OCI-LY1 (cell line): ENCODE measurements around the gene GJA5.

Experiments
- H2AFZ ChIP-seq: fragments of 200-600 bp; sonication (generic), shearing (Covaris generic); 2 replicates; pipeline ENCODE4 v1.6.0; 2014; ENCODE audit warnings: antibody characterized with exemption, mild to moderate bottlenecking, low read length
- H3F3A ChIP-seq: fragments of 200-600 bp; sonication (generic), shearing (Covaris generic); 2 replicates; pipeline ENCODE4 v1.6.0; 2014; ENCODE audit warnings: mild to moderate bottlenecking, antibody characterized with exemption, low read length, moderate library complexity; ENCODE audit not compliant: insufficient read depth
- H3K27ac ChIP-seq: fragments of 200-600 bp; sonication (generic); 2 replicates; pipeline ENCODE4 v1.5.1; 2014; ENCODE audit warnings: low read length, mixed run types, mild to moderate bottlenecking, low read depth; ENCODE audit not compliant: poor library complexity, severe bottlenecking
- H3K27me3 ChIP-seq: fragments of 200-600 bp; sonication (generic); 2 replicates; pipeline ENCODE4 v1.6.0; 2014; ENCODE audit warnings: antibody characterized with exemption, mild to moderate bottlenecking, low read length, moderate library complexity; ENCODE audit not compliant: insufficient read depth
- H3K36me3 ChIP-seq: fragments of 200-600 bp; sonication (generic); 2 replicates; pipeline ENCODE4 v1.6.1; 2014; ENCODE audit warnings: mild to moderate bottlenecking, antibody characterized with exemption, low read length, moderate library complexity, mixed read lengths; ENCODE audit not compliant: insufficient read depth
- H3K4me1 ChIP-seq: fragments of 200-600 bp; sonication (generic); 2 replicates; pipeline ENCODE4 v1.5.1; 2014; ENCODE audit warnings: mild to moderate bottlenecking, low read length, moderate library complexity; ENCODE audit not compliant: insufficient read depth, severe bottlenecking
- H3K4me2 ChIP-seq: fragments of 200-600 bp; sonication (generic), shearing (Covaris generic); 2 replicates; pipeline ENCODE4 v1.6.1; 2014; ENCODE audit warnings: low read length
- H3K4me3 ChIP-seq: fragments of 200-600 bp; sonication (generic); 2 replicates; pipeline ENCODE4 v1.5.1; 2014; ENCODE audit warnings: low read length, low read depth, mild to moderate bottlenecking, mixed read lengths; ENCODE audit not compliant: poor library complexity, severe bottlenecking
- H3K79me2 ChIP-seq: fragments of 200-600 bp; shearing (Covaris generic); 2 replicates; pipeline ENCODE4 v1.6.1; 2016; ENCODE audit warnings: mixed run types, low read length, mixed read lengths; ENCODE audit not compliant: insufficient read depth
- H3K9ac ChIP-seq: fragments of 200-600 bp; sonication (generic), shearing (Covaris generic); 2 replicates; pipeline ENCODE4 v1.6.1; 2014; ENCODE audit warnings: mild to moderate bottlenecking, low read length, mixed read lengths
- H3K9me2 ChIP-seq: fragments of 200-600 bp; sonication (generic), shearing (Covaris generic); 2 replicates; pipeline ENCODE4 v1.6.1; 2014; ENCODE audit warnings: low read depth, mild to moderate bottlenecking, low read length, mixed read lengths
- H3K9me3 ChIP-seq: fragments of 200-600 bp; shearing (Covaris generic); 2 replicates; pipeline ENCODE4 v1.6.1; 2014; ENCODE audit warnings: low read length, mixed read lengths
- H4K20me1 ChIP-seq: fragments of 200-600 bp; sonication (generic), shearing (Covaris generic); 2 replicates; pipeline ENCODE4 v1.6.0; 2016; ENCODE audit warnings: mild to moderate bottlenecking, low read length; ENCODE audit not compliant: insufficient read depth
- EZH2 ChIP-seq: fragments of 200-600 bp; sonication (generic), shearing (Covaris generic); IDR thresholded peaks from 2 replicates; pipeline ENCODE4 v1.8.0; 2017; ENCODE audit warnings: borderline replicate concordance, mixed run types, mild to moderate bottlenecking, antibody characterized with exemption, low read length, moderate library complexity, mixed read lengths
- TF ChIP-seq, protein P1 (sequence below): fragments of 200-600 bp; sonication (generic), shearing (Covaris generic); IDR thresholded peaks from 2 replicates; pipeline ENCODE4 v1.5.1; 2017; ENCODE audit warnings: mild to moderate bottlenecking, antibody characterized with exemption, low read length, moderate library complexity, mixed read lengths

Gene GJA5

DNA sequence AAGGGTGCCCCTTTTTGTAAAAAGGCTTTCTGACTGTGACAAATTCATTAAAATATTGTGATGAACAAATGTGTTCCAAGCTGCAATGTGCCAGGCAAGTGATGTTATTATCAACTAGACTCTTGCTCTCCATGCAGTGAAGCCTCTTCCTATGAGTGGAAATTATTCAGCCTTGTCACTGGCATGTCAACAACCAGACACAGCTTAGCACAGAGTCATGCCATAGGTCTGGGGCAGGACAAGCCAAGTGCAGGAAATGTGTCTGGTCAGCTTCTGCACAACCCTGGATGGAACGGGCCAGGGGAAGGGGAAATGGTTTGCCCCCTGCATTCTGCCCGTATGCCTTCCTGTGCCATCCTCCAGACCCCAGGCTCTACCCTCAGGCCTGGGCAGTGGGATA lies 27.4 kb upstream of the GJA5 start:
- no peak for TF ChIP-seq EZH2
- TF ChIP-seq, protein P1, sequence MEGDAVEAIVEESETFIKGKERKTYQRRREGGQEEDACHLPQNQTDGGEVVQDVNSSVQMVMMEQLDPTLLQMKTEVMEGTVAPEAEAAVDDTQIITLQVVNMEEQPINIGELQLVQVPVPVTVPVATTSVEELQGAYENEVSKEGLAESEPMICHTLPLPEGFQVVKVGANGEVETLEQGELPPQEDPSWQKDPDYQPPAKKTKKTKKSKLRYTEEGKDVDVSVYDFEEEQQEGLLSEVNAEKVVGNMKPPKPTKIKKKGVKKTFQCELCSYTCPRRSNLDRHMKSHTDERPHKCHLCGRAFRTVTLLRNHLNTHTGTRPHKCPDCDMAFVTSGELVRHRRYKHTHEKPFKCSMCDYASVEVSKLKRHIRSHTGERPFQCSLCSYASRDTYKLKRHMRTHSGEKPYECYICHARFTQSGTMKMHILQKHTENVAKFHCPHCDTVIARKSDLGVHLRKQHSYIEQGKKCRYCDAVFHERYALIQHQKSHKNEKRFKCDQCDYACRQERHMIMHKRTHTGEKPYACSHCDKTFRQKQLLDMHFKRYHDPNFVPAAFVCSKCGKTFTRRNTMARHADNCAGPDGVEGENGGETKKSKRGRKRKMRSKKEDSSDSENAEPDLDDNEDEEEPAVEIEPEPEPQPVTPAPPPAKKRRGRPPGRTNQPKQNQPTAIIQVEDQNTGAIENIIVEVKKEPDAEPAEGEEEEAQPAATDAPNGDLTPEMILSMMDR: no peak
- no peaks in the 10 kb centered on the region for H3K9me3 ChIP-seq
- no peak overlapping the region for H3K4me2 ChIP-seq
- no peak overlapping the region for H3K4me3 ChIP-seq
- H4K20me1 ChIP-seq: no peaks in the 10 kb centered on the region
- no peak overlapping the region for H2AFZ ChIP-seq
- no peak overlapping the region for H3K9ac ChIP-seq
- no peaks in the 10 kb centered on the region for H3K27me3 ChIP-seq
- no peak overlapping the region for H3K27ac ChIP-seq
- no peaks in the 10 kb centered on the region for H3K4me1 ChIP-seq
- H3K9me2 ChIP-seq: no peaks in the 10 kb centered on the region
- no peaks in the 10 kb centered on the region for H3K79me2 ChIP-seq
- no peaks in the 10 kb centered on the region for H3F3A ChIP-seq
- no peaks in the 10 kb centered on the region for H3K36me3 ChIP-seq

DNA sequence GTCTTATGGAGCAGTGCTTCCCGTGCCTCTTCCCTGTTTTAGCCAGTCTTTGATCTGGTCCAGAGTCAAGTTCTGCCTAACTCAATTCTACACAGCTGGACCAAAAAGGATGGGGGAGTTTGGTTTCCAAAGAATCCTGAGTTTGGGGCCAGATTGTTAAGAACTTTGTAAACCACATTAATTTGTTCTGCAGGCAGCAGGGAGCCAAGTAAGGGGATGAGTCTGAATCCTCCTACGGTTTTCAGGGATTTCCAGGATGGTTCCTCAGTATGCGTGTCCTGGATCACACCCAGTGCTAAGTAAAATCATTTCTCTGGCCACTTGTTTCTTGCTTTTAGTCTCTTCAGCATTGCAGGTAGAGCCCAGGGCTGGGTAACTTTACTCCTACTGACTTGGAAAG lies 26.1 kb upstream of the GJA5 start:
- TF ChIP-seq, protein P1: no peak
- no peak for TF ChIP-seq EZH2
- no peaks in the 10 kb centered on the region for H3K27me3 ChIP-seq
- H3K4me2 ChIP-seq: no peak overlapping the region
- H3K4me1 ChIP-seq: no peaks in the 10 kb centered on the region
- no peak overlapping the region for H3K9ac ChIP-seq
- H3K9me2 ChIP-seq: no peaks in the 10 kb centered on the region
- H3K9me3 ChIP-seq: no peaks in the 10 kb centered on the region
- no peak overlapping the region for H2AFZ ChIP-seq
- H3F3A ChIP-seq: no peaks in the 10 kb centered on the region
- H3K36me3 ChIP-seq: no peaks in the 10 kb centered on the region
- H3K4me3 ChIP-seq: no peak overlapping the region
- H3K79me2 ChIP-seq: no peaks in the 10 kb centered on the region
- H3K27ac ChIP-seq: no peak overlapping the region
- no peaks in the 10 kb centered on the region for H4K20me1 ChIP-seq

GRCh38 chr1:147785794-147786506 lies 25.5 kb upstream of the GJA5 start:
- H3K4me3 ChIP-seq: no peak overlapping the region
- no peak overlapping the region for H3K9ac ChIP-seq
- no peaks in the 10 kb centered on the region for H4K20me1 ChIP-seq
- H3K27ac ChIP-seq: no peak overlapping the region
- TF ChIP-seq, protein P1: no peak
- no peaks in the 10 kb centered on the region for H3K9me3 ChIP-seq
- H3K36me3 ChIP-seq: no peaks in the 10 kb centered on the region
- H3K79me2 ChIP-seq: no peaks in the 10 kb centered on the region
- no peaks in the 10 kb centered on the region for H3K27me3 ChIP-seq
- no peaks in the 10 kb centered on the region for H3F3A ChIP-seq
- no peak overlapping the region for H3K4me2 ChIP-seq
- H3K4me1 ChIP-seq: no peaks in the 10 kb centered on the region
- no peaks in the 10 kb centered on the region for H3K9me2 ChIP-seq
- H2AFZ ChIP-seq: no peak overlapping the region
